SKM-1 (cell line): ENCODE data around the gene BIRC7.

Experiments used
- DNase-seq: peaks from one replicate; lab custom pipeline; 2025; ENCODE audit not compliant: unreplicated experiment; lab: John Stamatoyannopoulos, UW

Gene BIRC7

GRCh38 chr20:63224412-63225081, 11.2 kb upstream of the BIRC7 start:
- no peak for DNase-seq

GRCh38 chr20:63225082-63225454, 10.6 kb upstream of the BIRC7 start:
- DNase-seq = no peak

GRCh38 chr20:63226042-63226943, 9.4 kb upstream of the BIRC7 start:
- no peak for DNase-seq

- DNase-seq = no peak
Observed at GRCh38 chr20:63227260-63227659, 8.4 kb upstream of the BIRC7 start.

- DNase-seq = no peak
Observed at GRCh38 chr20:63228806-63229205, 6.9 kb upstream of the BIRC7 start.

- DNase-seq = no peak
Observed at GRCh38 chr20:63230800-63231268, 4.9 kb upstream of the BIRC7 start.

- DNase-seq = no peak
Observed at GRCh38 chr20:63232235-63233060, 3.3 kb upstream of the BIRC7 start.

- no peak for DNase-seq
Observed at GRCh38 chr20:63233061-63233344, 2.7 kb upstream of the BIRC7 start.

- DNase-seq = no peak
Observed at GRCh38 chr20:63233924-63234323, 1.8 kb upstream of the BIRC7 start.

- DNase-seq = no peak
Observed at GRCh38 chr20:63234693-63235398, 859 bp upstream of the BIRC7 start.

GRCh38 chr20:63236116-63236837, 572 bp downstream of the BIRC7 start:
- no peak for DNase-seq

GRCh38 chr20:63238031-63238430, 2.3 kb downstream of the BIRC7 start:
- no peak for DNase-seq

- no peak for DNase-seq
Observed at GRCh38 chr20:63238514-63239125, 2.9 kb downstream of the BIRC7 start.

GRCh38 chr20:63239431-63239830, 3.7 kb downstream of the BIRC7 start:
- DNase-seq = no peak

- no peak for DNase-seq
Observed at GRCh38 chr20:63240004-63240403, 4.3 kb downstream of the BIRC7 start.

- no peak for DNase-seq
Observed at GRCh38 chr20:63241272-63241671, 5.6 kb downstream of the BIRC7 start.

- no peak for DNase-seq
Observed at GRCh38 chr20:63242736-63243135, 7.0 kb downstream of the BIRC7 start.

GRCh38 chr20:63243604-63244247, 8.0 kb downstream of the BIRC7 start:
- DNase-seq = no peak

- no peak for DNase-seq
Observed at GRCh38 chr20:63244468-63244867, 8.8 kb downstream of the BIRC7 start.
